ENCODE measurements around the gene MACROD2. TPM values are rescaled to one million over a fixed set of nuclear protein-coding genes. Genes with fewer than 3 reads are reported as not detected.

The MACROD2 gene
- total and polyA plus RNA-seq, 2 of the 4 experiments (the other 2 are of a cell fraction) = not detected

DNA sequence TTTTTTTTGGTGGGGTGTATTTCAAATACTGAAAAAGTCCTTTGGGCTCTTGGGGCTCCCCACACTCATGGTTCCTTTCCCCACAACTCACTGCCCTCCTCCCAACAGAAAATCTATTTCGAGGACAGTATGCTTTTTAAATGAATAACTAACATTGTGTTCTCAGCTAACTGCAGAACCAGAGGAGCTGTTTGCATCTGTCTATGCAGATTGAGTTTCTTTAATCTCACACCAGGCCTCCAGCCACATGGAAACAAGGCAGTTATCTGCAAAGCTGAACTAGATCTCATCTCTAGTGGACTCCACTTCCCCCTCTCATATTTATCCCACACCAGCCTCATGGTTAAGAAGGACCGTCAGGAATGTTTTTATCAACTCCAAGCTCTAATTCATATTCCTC, 1622.8 kb downstream of the MACROD2 start:
- DNase-seq = no peak
- H3K56ac ChIP-seq (ENCODE audit: extremely low read depth, insufficient read depth, low read length) = no peak overlapping the region
- POLR2A ChIA-PET (ENCODE audit: unreplicated experiment) = no interaction called here

More for the DNA sequence above, 1622.8 kb downstream of the MACROD2 start:
- no peaks in the 10 kb centered on the region for H3K79me1 ChIP-seq (ENCODE audit: low read depth in 1 of 2, low read length in 2 of 2)
- H4K91ac ChIP-seq (ENCODE audit: insufficient read depth, low read depth, low read length) = no peak overlapping the region
- H3K9ac ChIP-seq (ENCODE audit: low read depth, low read length) = no peak overlapping the region
- H3K4me2 ChIP-seq (ENCODE audit: low read depth, low read length) = no peak overlapping the region
- no peak for ATAC-seq (ENCODE audit: low read depth)
- no peaks in the 10 kb centered on the region for H3K9me3 ChIP-seq (ENCODE audit: control insufficient read depth, insufficient read depth, low read length)
- BruUV-seq (replicated peaks) = no TSS peak
- no peak overlapping the region for H3K4me3 ChIP-seq (ENCODE audit: insufficient read depth, low read depth, low read length)
- no peaks in the 10 kb centered on the region for H3K9me1 ChIP-seq (ENCODE audit: insufficient read depth, low read length)
- H2AFZ ChIP-seq (replicated peaks; ENCODE audit: low read length, poor library complexity) = no peak overlapping the region
- CTCF ChIA-PET = no interaction called here
- no peak overlapping the region for H2AK9ac ChIP-seq (replicated peaks; ENCODE audit: low read depth, low read length, poor library complexity)
- no peak overlapping the region for H3K14ac ChIP-seq (replicated peaks; ENCODE audit: low read depth, low read length)
- no CpG with 5 or more reads among the region's 2 CpGs for WGBS, 2 experiments (ENCODE audit: extremely low coverage in 2 of 2, insufficient read length in 1 of 2)
- H3K4ac ChIP-seq (ENCODE audit: low read depth, low read length) = no peak overlapping the region
- no peak overlapping the region for H2BK120ac ChIP-seq (ENCODE audit: low read depth, low read length)
- H2BK20ac ChIP-seq (ENCODE audit: low read depth, low read length) = no peak overlapping the region
- no peak overlapping the region for H2BK15ac ChIP-seq (ENCODE audit: low read depth, low read length)
- H2BK5ac ChIP-seq (ENCODE audit: low read depth, low read length, poor library complexity, severe bottlenecking) = no peak overlapping the region
- no peak overlapping the region for H3K23ac ChIP-seq (ENCODE audit: low read depth, low read length)
- no peak overlapping the region for H2AK5ac ChIP-seq (ENCODE audit: low read depth, low read length)
- dilution Hi-C loops (cut with HindIII; ENCODE audit: low sequenced_read_pairs, unreplicated experiment) (no loop called here), intact Hi-C loops (cut with micrococcal nuclease) (no loop called here), in situ Hi-C loops (cut with MboI; ENCODE audit: low sequenced_read_pairs) (no loop called here)
- H4K20me1 ChIP-seq (ENCODE audit: insufficient read depth, low read length) = no peaks in the 10 kb centered on the region
- H4K8ac ChIP-seq (ENCODE audit: low read depth in 2 of 2, low read length in 2 of 2) = no peak overlapping the region
- no peak overlapping the region for H3K27ac ChIP-seq (ENCODE audit: insufficient read depth, low read length)
- no peak overlapping the region for H3K18ac ChIP-seq (ENCODE audit: low read depth, low read length)
- no peak for TF ChIP-seq BHLHE40 (IDR thresholded peaks at IDR 0.05; ENCODE audit: low read depth, low read length)
- no peak for TF ChIP-seq CEBPB (IDR thresholded peaks at IDR 0.05; ENCODE audit: low read depth, low read length)
- TF ChIP-seq, protein P1, sequence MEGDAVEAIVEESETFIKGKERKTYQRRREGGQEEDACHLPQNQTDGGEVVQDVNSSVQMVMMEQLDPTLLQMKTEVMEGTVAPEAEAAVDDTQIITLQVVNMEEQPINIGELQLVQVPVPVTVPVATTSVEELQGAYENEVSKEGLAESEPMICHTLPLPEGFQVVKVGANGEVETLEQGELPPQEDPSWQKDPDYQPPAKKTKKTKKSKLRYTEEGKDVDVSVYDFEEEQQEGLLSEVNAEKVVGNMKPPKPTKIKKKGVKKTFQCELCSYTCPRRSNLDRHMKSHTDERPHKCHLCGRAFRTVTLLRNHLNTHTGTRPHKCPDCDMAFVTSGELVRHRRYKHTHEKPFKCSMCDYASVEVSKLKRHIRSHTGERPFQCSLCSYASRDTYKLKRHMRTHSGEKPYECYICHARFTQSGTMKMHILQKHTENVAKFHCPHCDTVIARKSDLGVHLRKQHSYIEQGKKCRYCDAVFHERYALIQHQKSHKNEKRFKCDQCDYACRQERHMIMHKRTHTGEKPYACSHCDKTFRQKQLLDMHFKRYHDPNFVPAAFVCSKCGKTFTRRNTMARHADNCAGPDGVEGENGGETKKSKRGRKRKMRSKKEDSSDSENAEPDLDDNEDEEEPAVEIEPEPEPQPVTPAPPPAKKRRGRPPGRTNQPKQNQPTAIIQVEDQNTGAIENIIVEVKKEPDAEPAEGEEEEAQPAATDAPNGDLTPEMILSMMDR (conservative IDR thresholded peaks at IDR 0.05; ENCODE audit: low read depth, low read length) = no peak
- no peak for TF ChIP-seq MAFK (IDR thresholded peaks at IDR 0.05; ENCODE audit: low read depth, low read length)
- TF ChIP-seq POLR2A (IDR thresholded peaks at IDR 0.05; ENCODE audit: low read depth, low read length) = no peak
- no peak for TF ChIP-seq CHD1 (IDR thresholded peaks at IDR 0.05; ENCODE audit: low read depth, low read length)
- TF ChIP-seq RFX5 (IDR thresholded peaks at IDR 0.05; ENCODE audit: low read depth, low read length) = no peak
- TF ChIP-seq, protein P2, sequence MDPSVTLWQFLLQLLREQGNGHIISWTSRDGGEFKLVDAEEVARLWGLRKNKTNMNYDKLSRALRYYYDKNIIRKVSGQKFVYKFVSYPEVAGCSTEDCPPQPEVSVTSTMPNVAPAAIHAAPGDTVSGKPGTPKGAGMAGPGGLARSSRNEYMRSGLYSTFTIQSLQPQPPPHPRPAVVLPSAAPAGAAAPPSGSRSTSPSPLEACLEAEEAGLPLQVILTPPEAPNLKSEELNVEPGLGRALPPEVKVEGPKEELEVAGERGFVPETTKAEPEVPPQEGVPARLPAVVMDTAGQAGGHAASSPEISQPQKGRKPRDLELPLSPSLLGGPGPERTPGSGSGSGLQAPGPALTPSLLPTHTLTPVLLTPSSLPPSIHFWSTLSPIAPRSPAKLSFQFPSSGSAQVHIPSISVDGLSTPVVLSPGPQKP (IDR thresholded peaks at IDR 0.05; ENCODE audit: borderline replicate concordance, low read depth, low read length) = no peak
- TF ChIP-seq RAD21 (IDR thresholded peaks at IDR 0.05; ENCODE audit: low read length) = no peak
- no peak for TF ChIP-seq FOS (IDR thresholded peaks at IDR 0.05; ENCODE audit: low read depth, low read length)
- no peak for TF ChIP-seq NFE2L2 (IDR thresholded peaks at IDR 0.05; ENCODE audit: low read depth, low read length)
- no peak for TF ChIP-seq SMC3 (IDR thresholded peaks at IDR 0.05; ENCODE audit: low read depth, low read length)
- TF ChIP-seq MAZ (IDR thresholded peaks at IDR 0.05; ENCODE audit: borderline replicate concordance, low read depth, low read length) = no peak
- no peak for TF ChIP-seq RCOR1 (IDR thresholded peaks at IDR 0.05; ENCODE audit: insufficient replicate concordance, low read length)
- TF ChIP-seq, protein P3, sequence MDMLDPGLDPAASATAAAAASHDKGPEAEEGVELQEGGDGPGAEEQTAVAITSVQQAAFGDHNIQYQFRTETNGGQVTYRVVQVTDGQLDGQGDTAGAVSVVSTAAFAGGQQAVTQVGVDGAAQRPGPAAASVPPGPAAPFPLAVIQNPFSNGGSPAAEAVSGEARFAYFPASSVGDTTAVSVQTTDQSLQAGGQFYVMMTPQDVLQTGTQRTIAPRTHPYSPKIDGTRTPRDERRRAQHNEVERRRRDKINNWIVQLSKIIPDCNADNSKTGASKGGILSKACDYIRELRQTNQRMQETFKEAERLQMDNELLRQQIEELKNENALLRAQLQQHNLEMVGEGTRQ (IDR thresholded peaks at IDR 0.05; ENCODE audit: low read depth, low read length) = no peak
- TF ChIP-seq MXI1 (IDR thresholded peaks at IDR 0.05; ENCODE audit: borderline replicate concordance, low read depth, low read length) = no peak
- H3K27me3 ChIP-seq (ENCODE audit: control insufficient read depth, insufficient read depth, low read length) = no peaks in the 10 kb centered on the region; the same call in 1 of the 2 replicates
- H4K5ac ChIP-seq (ENCODE audit: low read depth, low read length) = no peak overlapping the region
- H3K4me1 ChIP-seq (ENCODE audit: control insufficient read depth, insufficient read depth, low read length) = no peaks in the 10 kb centered on the region; the same call in 1 of the 2 replicates
- no peaks in the 10 kb centered on the region for H3K36me3 ChIP-seq (ENCODE audit: control insufficient read depth, insufficient read depth, low read length)

Measured in IMR-90 (cell line).